ENCODE data around the gene STXBP4. TPM values are rescaled to one million over a fixed set of nuclear protein-coding genes. Genes with fewer than 3 reads are reported as not detected.

STXBP4 gene
- total RNA-seq, 1 donor from 2014 or later = 7.6 TPM

DNA sequence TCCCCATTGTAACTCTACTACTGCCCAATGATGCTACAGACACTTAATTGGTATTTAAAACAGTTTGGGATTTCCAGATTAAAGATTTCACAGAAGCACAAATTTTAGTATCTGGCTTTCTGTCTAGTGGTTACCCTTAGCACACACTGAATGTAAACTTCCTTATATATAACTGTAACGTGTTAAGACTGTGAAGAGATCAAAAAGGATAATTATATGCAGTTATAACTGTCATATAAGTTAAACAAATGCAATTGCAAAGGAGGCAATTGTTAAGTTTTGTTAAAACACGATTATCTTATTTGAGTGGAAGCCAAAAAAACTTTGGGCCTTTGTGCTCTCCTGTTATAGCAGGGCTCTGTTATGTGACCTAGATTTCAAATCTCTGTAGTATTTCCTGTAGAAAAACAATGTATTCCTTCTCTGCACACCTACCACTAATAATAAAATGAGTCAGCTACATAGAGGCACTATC, 147.9 kb downstream of the STXBP4 start:
- Mint-ChIP-seq H3K4me3 (ENCODE audit: low read depth) (no peak overlapping the region), H3K27me3 (ENCODE audit: low read depth) (no peaks in the 10 kb centered on the region), H3K36me3 (ENCODE audit: low read depth) (no peaks in the 10 kb centered on the region), H3K4me1 (ENCODE audit: low read depth) (peaks cover 6% of the 10 kb centered on the region), H3K27ac (no peak overlapping the region), H3K9me3 (no peaks in the 10 kb centered on the region)
- intact Hi-C loops (cut with micrococcal nuclease) = no loop called here
- no peak for DNase-seq (ENCODE audit: low spot score)

DNA sequence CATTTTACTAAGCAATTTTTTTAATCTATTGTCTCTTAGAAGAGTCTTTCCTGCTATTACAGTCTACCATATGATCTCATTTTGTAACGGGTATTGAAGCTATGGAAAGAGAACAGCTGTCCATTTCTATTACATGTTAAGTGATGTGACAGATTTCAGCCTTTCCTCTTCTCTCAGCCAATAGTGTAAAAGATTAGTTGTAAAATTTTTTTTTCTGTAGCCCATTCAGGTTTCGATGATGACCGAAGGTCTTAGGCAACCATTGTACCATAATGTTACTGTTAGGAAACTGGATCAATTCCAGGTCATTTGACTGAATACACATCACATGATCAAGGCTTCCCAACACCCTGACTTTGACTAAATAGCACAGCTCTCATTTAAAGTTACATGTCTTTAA, 148.6 kb downstream of the STXBP4 start:
- no peak overlapping the region for H3K27ac Mint-ChIP-seq
- intact Hi-C loops (cut with micrococcal nuclease) = no loop called here
- H3K4me3 Mint-ChIP-seq (ENCODE audit: low read depth) = no peak overlapping the region
- no peak for DNase-seq (ENCODE audit: low spot score)
- H3K36me3 Mint-ChIP-seq (ENCODE audit: low read depth) = no peaks in the 10 kb centered on the region
- no peaks in the 10 kb centered on the region for H3K9me3 Mint-ChIP-seq
- no peaks in the 10 kb centered on the region for H3K27me3 Mint-ChIP-seq (ENCODE audit: low read depth)
- H3K4me1 Mint-ChIP-seq (ENCODE audit: low read depth) = peaks cover 8% of the 10 kb centered on the region

- Mint-ChIP-seq H3K36me3 (ENCODE audit: low read depth) (no peaks in the 10 kb centered on the region), H3K27me3 (ENCODE audit: low read depth) (no peaks in the 10 kb centered on the region), H3K4me1 (ENCODE audit: low read depth) (peaks cover 10% of the 10 kb centered on the region), H3K27ac (no peak overlapping the region), H3K4me3 (ENCODE audit: low read depth) (no peak overlapping the region), H3K9me3 (no peaks in the 10 kb centered on the region)
- intact Hi-C loops (cut with micrococcal nuclease) = no loop called here
- no peak for DNase-seq (ENCODE audit: low spot score)
These were observed 152.1 kb downstream of the STXBP4 start for GRCh38 chr17:55120651-55121050.

DNA sequence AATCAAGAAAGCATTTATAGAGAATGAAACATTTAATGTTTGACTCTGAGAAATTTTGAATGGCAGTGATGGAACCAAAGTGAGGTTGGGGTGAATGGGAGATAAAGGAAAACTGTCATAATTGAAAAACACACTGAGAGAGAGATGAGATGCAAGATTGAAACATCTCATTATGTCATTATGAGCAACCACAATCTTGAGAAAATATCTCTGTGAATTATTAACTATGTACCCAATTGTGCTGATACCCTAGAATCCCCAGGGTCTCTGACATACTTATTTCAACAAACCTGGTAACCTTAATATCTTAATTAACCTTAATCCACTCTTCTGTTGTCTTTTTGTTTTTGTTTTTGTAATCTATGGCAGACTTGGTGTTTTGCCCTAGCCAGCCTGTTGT, 152.7 kb downstream of the STXBP4 start:
- H3K36me3 Mint-ChIP-seq (ENCODE audit: low read depth) = no peaks in the 10 kb centered on the region
- intact Hi-C loops (cut with micrococcal nuclease) = no loop called here
- no peak overlapping the region for H3K27ac Mint-ChIP-seq

GRCh38 chr17:55122114-55122513, 153.5 kb downstream of the STXBP4 start:
- no peak for DNase-seq (ENCODE audit: low spot score)
- Mint-ChIP-seq H3K4me1 (ENCODE audit: low read depth) (peaks cover 4% of the 10 kb centered on the region), H3K4me3 (ENCODE audit: low read depth) (no peak overlapping the region), H3K27me3 (ENCODE audit: low read depth) (no peaks in the 10 kb centered on the region), H3K36me3 (ENCODE audit: low read depth) (no peaks in the 10 kb centered on the region), H3K9me3 (no peaks in the 10 kb centered on the region), H3K27ac (no peak overlapping the region)
- intact Hi-C loops (cut with micrococcal nuclease) = no loop called here

More for the DNA sequence above, 152.7 kb downstream of the STXBP4 start:
- DNase-seq (ENCODE audit: low spot score) = no peak
- no peaks in the 10 kb centered on the region for H3K9me3 Mint-ChIP-seq
- no peaks in the 10 kb centered on the region for H3K27me3 Mint-ChIP-seq (ENCODE audit: low read depth)
- no peak overlapping the region for H3K4me3 Mint-ChIP-seq (ENCODE audit: low read depth)
- peaks cover 9% of the 10 kb centered on the region for H3K4me1 Mint-ChIP-seq (ENCODE audit: low read depth)

GRCh38 chr17:55124730-55125360, 156.3 kb downstream of the STXBP4 start:
- Mint-ChIP-seq H3K27me3 (ENCODE audit: low read depth) (no peaks in the 10 kb centered on the region), H3K4me1 (ENCODE audit: low read depth) (peaks cover 4% of the 10 kb centered on the region), H3K9me3 (no peaks in the 10 kb centered on the region), H3K36me3 (ENCODE audit: low read depth) (no peaks in the 10 kb centered on the region), H3K4me3 (ENCODE audit: low read depth) (no peak overlapping the region), H3K27ac (no peak overlapping the region)
- DNase-seq (ENCODE audit: low spot score) = no peak
- intact Hi-C loops (cut with micrococcal nuclease) = no loop called here

- Mint-ChIP-seq H3K27ac (no peak overlapping the region), H3K4me1 (ENCODE audit: low read depth) (no peaks in the 10 kb centered on the region), H3K36me3 (ENCODE audit: low read depth) (no peaks in the 10 kb centered on the region), H3K4me3 (ENCODE audit: low read depth) (no peak overlapping the region), H3K9me3 (no peaks in the 10 kb centered on the region), H3K27me3 (ENCODE audit: low read depth) (peaks cover 6% of the 10 kb centered on the region)
- intact Hi-C loops (cut with micrococcal nuclease) = no loop called here
- DNase-seq (ENCODE audit: low spot score) = no peak
These were observed 165.0 kb downstream of the STXBP4 start for GRCh38 chr17:55133583-55133982.

DNA sequence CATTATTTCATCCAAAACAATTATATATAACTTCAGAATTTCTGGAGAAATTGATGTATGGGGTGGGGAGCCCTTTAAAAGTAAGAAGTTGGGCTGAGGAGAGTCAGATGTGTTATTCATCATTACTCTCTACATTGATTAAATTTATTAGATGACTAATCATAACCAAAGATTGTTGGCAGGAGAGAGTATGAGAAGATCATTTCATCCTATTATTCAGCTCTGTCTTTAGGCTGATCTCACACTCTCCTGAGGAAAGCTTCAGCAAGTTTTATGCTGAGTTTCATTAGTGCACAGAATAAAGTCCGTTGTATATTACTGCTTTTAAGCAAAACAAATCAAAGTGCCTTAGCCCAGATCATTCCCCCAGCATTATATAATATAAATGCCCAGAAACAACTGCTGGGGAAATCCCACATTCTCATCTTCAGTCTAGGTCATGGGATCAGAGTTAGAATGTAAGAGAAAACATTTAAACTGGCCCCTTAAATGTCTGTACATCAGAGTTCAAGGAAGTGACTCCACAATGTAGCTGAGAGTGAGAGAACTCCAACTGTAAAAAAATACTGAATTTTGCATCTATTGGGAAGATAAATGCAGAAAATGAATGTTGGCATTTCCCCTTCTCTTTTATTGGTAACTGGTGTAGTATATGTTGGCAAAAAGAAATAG, 166.1 kb downstream of the STXBP4 start:
- no peak overlapping the region for H3K4me3 Mint-ChIP-seq (ENCODE audit: low read depth)
- no peaks in the 10 kb centered on the region for H3K36me3 Mint-ChIP-seq (ENCODE audit: low read depth)
- no peaks in the 10 kb centered on the region for H3K4me1 Mint-ChIP-seq (ENCODE audit: low read depth)
- intact Hi-C loops (cut with micrococcal nuclease) = no loop called here
- no peak for DNase-seq (ENCODE audit: low spot score)
- peaks cover 6% of the 10 kb centered on the region for H3K27me3 Mint-ChIP-seq (ENCODE audit: low read depth)
- no peak overlapping the region for H3K27ac Mint-ChIP-seq
- H3K9me3 Mint-ChIP-seq = no peaks in the 10 kb centered on the region

DNA sequence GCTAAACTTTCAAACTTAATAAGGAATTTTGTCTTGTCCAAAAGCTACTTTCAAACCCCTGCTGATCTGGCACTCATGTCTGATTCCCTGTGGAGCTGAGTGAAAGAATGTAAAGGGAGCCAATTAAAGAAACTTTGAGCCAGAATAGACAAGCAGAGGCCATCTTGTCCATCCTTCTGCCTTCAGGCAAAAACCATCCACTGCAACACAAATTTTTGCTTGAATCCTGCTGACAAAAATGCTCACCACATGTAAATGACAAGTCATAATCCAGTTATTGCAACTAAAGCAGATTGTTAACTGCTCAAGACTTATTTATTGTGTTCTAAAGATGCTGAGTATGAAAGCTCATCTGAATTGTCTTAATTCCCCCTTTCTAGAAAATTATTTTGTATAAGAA, 172.2 kb downstream of the STXBP4 start:
- DNase-seq (ENCODE audit: low spot score) = no peak
- H3K4me1 Mint-ChIP-seq (ENCODE audit: low read depth) = no peaks in the 10 kb centered on the region
- intact Hi-C loops (cut with micrococcal nuclease) = no loop called here
- H3K27me3 Mint-ChIP-seq (ENCODE audit: low read depth) = peaks cover 1% of the 10 kb centered on the region
- no peak overlapping the region for H3K4me3 Mint-ChIP-seq (ENCODE audit: low read depth)
- H3K27ac Mint-ChIP-seq = no peak overlapping the region
- no peaks in the 10 kb centered on the region for H3K36me3 Mint-ChIP-seq (ENCODE audit: low read depth)
- no peaks in the 10 kb centered on the region for H3K9me3 Mint-ChIP-seq

DNA sequence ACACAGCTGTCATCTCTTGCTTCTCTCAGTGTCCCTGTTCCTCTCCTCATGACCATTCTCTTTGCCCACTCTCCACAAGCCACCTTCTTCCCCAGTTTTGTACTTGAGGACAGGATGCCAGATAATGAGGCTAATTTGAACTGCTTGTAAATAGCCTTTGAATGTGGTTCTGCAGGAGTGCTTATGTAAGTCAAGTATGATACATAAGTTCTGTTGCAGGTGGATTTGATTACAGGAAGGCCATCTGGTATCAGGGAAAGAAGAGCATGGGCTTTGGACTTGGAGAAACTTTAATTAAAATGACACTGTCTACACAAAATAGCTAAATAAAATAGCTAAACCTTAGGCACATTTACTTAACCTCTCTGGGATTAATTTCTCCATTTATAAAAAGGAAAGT, 176.0 kb downstream of the STXBP4 start:
- Mint-ChIP-seq H3K36me3 (ENCODE audit: low read depth) (no peaks in the 10 kb centered on the region), H3K9me3 (no peaks in the 10 kb centered on the region), H3K4me3 (ENCODE audit: low read depth) (no peak overlapping the region), H3K27ac (no peak overlapping the region), H3K4me1 (ENCODE audit: low read depth) (no peaks in the 10 kb centered on the region), H3K27me3 (ENCODE audit: low read depth) (no peaks in the 10 kb centered on the region)
- DNase-seq (ENCODE audit: low spot score) = no peak
- intact Hi-C loops (cut with micrococcal nuclease) = no loop called here

DNA sequence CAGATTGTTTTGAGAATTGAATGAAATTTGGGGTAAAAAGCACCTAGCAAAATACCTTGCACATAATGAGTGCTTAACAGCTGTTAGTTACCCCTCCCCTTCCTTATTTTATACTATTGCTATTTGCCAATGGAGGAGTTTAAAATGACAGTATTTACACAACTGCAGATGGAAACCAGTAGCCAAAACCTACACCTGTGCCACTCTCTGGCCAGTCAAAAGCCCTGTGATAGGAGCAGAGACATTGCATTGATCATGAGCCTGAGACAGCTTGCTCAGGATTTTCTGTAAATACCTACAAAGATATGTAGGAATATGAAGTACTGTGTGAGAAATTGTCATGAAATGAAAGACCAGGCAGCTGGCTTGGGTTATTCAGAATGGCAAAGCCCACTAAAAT, 180.9 kb downstream of the STXBP4 start:
- no peak overlapping the region for H3K4me3 Mint-ChIP-seq (ENCODE audit: low read depth)
- H3K36me3 Mint-ChIP-seq (ENCODE audit: low read depth) = no peaks in the 10 kb centered on the region
- no peaks in the 10 kb centered on the region for H3K27me3 Mint-ChIP-seq (ENCODE audit: low read depth)
- no peaks in the 10 kb centered on the region for H3K4me1 Mint-ChIP-seq (ENCODE audit: low read depth)
- no peak overlapping the region for H3K27ac Mint-ChIP-seq
- no peak for DNase-seq (ENCODE audit: low spot score)
- no peaks in the 10 kb centered on the region for H3K9me3 Mint-ChIP-seq
- intact Hi-C loops (cut with micrococcal nuclease) = no loop called here

DNA sequence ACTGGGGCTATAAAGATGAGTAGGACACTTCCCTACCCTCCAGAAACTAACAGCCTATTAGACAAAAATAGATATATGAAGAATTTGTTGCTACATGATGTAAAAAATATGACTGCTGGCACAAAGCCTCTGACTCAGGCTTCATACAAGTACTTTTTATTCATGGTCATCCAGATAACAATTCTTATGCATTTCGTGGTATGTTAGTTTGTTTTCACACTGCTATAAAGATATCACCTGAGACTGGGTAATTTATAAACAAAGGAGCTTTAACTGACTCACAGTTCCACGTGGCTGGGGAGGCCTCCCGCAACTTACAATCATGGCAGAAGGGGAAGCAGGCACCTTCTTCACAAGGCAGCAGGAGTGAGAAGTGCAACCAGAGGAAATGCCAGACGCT, 183.7 kb downstream of the STXBP4 start:
- no peak overlapping the region for H3K27ac Mint-ChIP-seq
- H3K9me3 Mint-ChIP-seq = no peaks in the 10 kb centered on the region
- no peak overlapping the region for H3K4me3 Mint-ChIP-seq (ENCODE audit: low read depth)
- DNase-seq (ENCODE audit: low spot score) = no peak
- intact Hi-C loops (cut with micrococcal nuclease) = no loop called here
- H3K27me3 Mint-ChIP-seq (ENCODE audit: low read depth) = no peaks in the 10 kb centered on the region
- H3K4me1 Mint-ChIP-seq (ENCODE audit: low read depth) = no peaks in the 10 kb centered on the region
- H3K36me3 Mint-ChIP-seq (ENCODE audit: low read depth) = no peaks in the 10 kb centered on the region

DNA sequence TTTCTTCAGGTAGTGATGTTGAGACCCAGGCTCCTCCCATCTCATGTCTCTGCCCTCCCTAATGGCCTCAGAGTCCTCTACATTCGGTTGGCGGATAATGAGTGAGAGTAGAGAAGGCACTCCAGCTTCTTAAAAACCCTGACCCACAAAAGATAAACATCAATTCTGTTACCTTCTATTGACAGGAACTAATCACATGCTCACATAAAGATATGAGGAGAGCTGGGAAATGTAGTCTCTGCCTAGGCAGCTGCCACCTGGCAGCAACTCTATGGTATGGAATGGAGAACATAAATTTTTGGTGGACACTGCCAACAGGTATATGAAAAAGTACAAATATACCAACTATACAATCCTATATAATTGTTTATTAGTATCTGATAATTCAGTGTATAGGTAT, 185.5 kb downstream of the STXBP4 start:
- Mint-ChIP-seq H3K4me1 (ENCODE audit: low read depth) (peaks cover 2% of the 10 kb centered on the region), H3K9me3 (no peaks in the 10 kb centered on the region), H3K27me3 (ENCODE audit: low read depth) (no peaks in the 10 kb centered on the region), H3K36me3 (ENCODE audit: low read depth) (no peaks in the 10 kb centered on the region), H3K4me3 (ENCODE audit: low read depth) (no peak overlapping the region), H3K27ac (no peak overlapping the region)
- DNase-seq (ENCODE audit: low spot score) = no peak
- intact Hi-C loops (cut with micrococcal nuclease) = no loop called here
